WTC11 (cell line): ENCODE results near the gene ZNF814. TPM values are rescaled to one million over a fixed set of nuclear protein-coding genes. Genes with fewer than 3 reads are reported as not detected.
A peak's percentile ranks its signal among the peaks of the same experiment; 100 is the strongest.

ENCODE experiments used
- ATAC-seq: fragments of 200-7000 bp; cut with Tn5 transposase; 2 replicates; pipeline ENCODE4 v1.10.0; 2021; ENCODE audit warnings: mild to moderate bottlenecking, moderate library complexity
- CTCF ChIA-PET: fragments of 300-600 bp; sonication (Branson Sonifier 250); formaldehyde crosslinking; loops from one replicate; lab custom pipeline; 2021; ENCODE audit warnings: antibody characterized with exemption; lab: Charles Lee
- POLR2A ChIA-PET: fragments of 350-600 bp; sonication (Branson Sonifier 250); formaldehyde crosslinking; loops from one replicate; lab custom pipeline; 2021; ENCODE audit warnings: antibody characterized with exemption; lab: Charles Lee
- DNase-seq: peaks from one replicate; pipeline ENCODE4 v3.0.0; 2021; ENCODE audit warnings: low spot score
- H3K27ac Mint-ChIP-seq: 2 replicates; pipeline ENCODE4 v1.8.0; 2021; ENCODE audit warnings: mixed read lengths
- H3K27me3 Mint-ChIP-seq: 2 replicates; pipeline ENCODE4 v1.8.0; 2021; ENCODE audit warnings: low read depth, mild to moderate bottlenecking, moderate library complexity, mixed read lengths
- H3K36me3 Mint-ChIP-seq: 2 replicates; pipeline ENCODE4 v1.8.0; 2021; ENCODE audit warnings: mixed read lengths
- H3K4me1 Mint-ChIP-seq: 2 replicates; pipeline ENCODE4 v1.8.0; 2022; ENCODE audit warnings: mixed read lengths
- H3K4me3 Mint-ChIP-seq: 2 replicates; pipeline ENCODE4 v1.8.0; 2021; ENCODE audit warnings: mild to moderate bottlenecking, moderate library complexity, mixed read lengths
- H3K9me3 Mint-ChIP-seq: 2 replicates; pipeline ENCODE4 v1.8.0; 2021; ENCODE audit warnings: mixed read lengths
- AR ChIP-seq: fragments of 250-450 bp; sonication (Bioruptor Pico); IDR thresholded peaks from 2 replicates; pipeline ENCODE4 v1.9.0; 2021; ENCODE audit warnings: mild to moderate bottlenecking
- ARID4B ChIP-seq: sonication (generic); formaldehyde crosslinking; IDR thresholded peaks from 2 replicates; pipeline ENCODE4 v1.8.0; 2023; ENCODE audit warnings: missing genetic modification reagents, mild to moderate bottlenecking, borderline replicate concordance
- ATF1 ChIP-seq: sonication (generic); formaldehyde crosslinking; IDR thresholded peaks from 2 replicates; pipeline ENCODE4 v1.8.1; 2023; ENCODE audit warnings: mild to moderate bottlenecking, moderate library complexity, missing genetic modification reagents
- ATF6 ChIP-seq: sonication (generic); formaldehyde crosslinking; IDR thresholded peaks from 2 replicates; pipeline ENCODE4 v1.8.1; 2023; ENCODE audit warnings: mild to moderate bottlenecking, missing genetic modification reagents
- CREB1 ChIP-seq: sonication (generic); formaldehyde crosslinking; IDR thresholded peaks from 2 replicates; pipeline ENCODE4 v1.8.0; 2023; ENCODE audit warnings: mild to moderate bottlenecking, missing genetic modification reagents
- E2F1 ChIP-seq: sonication (generic); formaldehyde crosslinking; IDR thresholded peaks from 2 replicates; pipeline ENCODE4 v1.8.0; 2022; ENCODE audit warnings: mild to moderate bottlenecking, missing genetic modification reagents
- E2F4 ChIP-seq: sonication (generic); formaldehyde crosslinking; IDR thresholded peaks from 2 replicates; pipeline ENCODE4 v1.8.1; 2022; ENCODE audit warnings: low read depth, mild to moderate bottlenecking, moderate library complexity, missing genetic modification reagents, borderline replicate concordance
- ELF4 ChIP-seq: sonication (generic); formaldehyde crosslinking; IDR thresholded peaks from 2 replicates; pipeline ENCODE4 v1.8.1; 2022; ENCODE audit warnings: low read depth, mild to moderate bottlenecking, moderate library complexity, missing genetic modification reagents
- FOXP1 ChIP-seq: sonication (generic); formaldehyde crosslinking; IDR thresholded peaks from 2 replicates; pipeline ENCODE4 v1.8.0; 2022; ENCODE audit warnings: missing genetic modification reagents, mild to moderate bottlenecking, moderate library complexity, borderline replicate concordance
- IRF1 ChIP-seq: sonication (generic); formaldehyde crosslinking; IDR thresholded peaks from 2 replicates; pipeline ENCODE4 v1.8.0; 2023; ENCODE audit warnings: missing genetic modification reagents
- JAZF1 ChIP-seq: fragments of 250-450 bp; sonication (Bioruptor Pico); IDR thresholded peaks from 2 replicates; pipeline ENCODE4 v1.9.0; 2021; ENCODE audit warnings: moderate library complexity, mild to moderate bottlenecking, inconsistent platforms
- JUN ChIP-seq: sonication (generic); formaldehyde crosslinking; IDR thresholded peaks from 2 replicates; pipeline ENCODE4 v1.8.0; 2023; ENCODE audit warnings: mild to moderate bottlenecking, missing genetic modification reagents
- MYBL2 ChIP-seq: sonication (generic); formaldehyde crosslinking; IDR thresholded peaks from 2 replicates; pipeline ENCODE4 v1.8.1; 2023; ENCODE audit warnings: mild to moderate bottlenecking, moderate library complexity, missing genetic modification reagents
- NR1H2 ChIP-seq: sonication (generic); formaldehyde crosslinking; IDR thresholded peaks from 2 replicates; pipeline ENCODE4 v1.9.0; 2021; ENCODE audit warnings: mild to moderate bottlenecking, moderate library complexity, missing genetic modification reagents
- SMAD3 ChIP-seq: sonication (generic); formaldehyde crosslinking; IDR thresholded peaks from 2 replicates; pipeline ENCODE4 v1.8.0; 2022; ENCODE audit warnings: missing genetic modification reagents, mild to moderate bottlenecking, borderline replicate concordance
- SMAD4 ChIP-seq: sonication (generic); formaldehyde crosslinking; IDR thresholded peaks from 2 replicates; pipeline ENCODE4 v1.8.0; 2022; ENCODE audit warnings: mild to moderate bottlenecking, missing genetic modification reagents
- TEAD4 ChIP-seq: sonication (generic); formaldehyde crosslinking; IDR thresholded peaks from 2 replicates; pipeline ENCODE4 v1.8.0; 2022; ENCODE audit warnings: mild to moderate bottlenecking, missing genetic modification reagents
- USF1 ChIP-seq: sonication (generic); formaldehyde crosslinking; IDR thresholded peaks from 2 replicates; pipeline ENCODE4 v1.8.0; 2022; ENCODE audit warnings: mild to moderate bottlenecking, missing genetic modification reagents
- ZNF232 ChIP-seq: sonication (generic); formaldehyde crosslinking; IDR thresholded peaks from 2 replicates; pipeline ENCODE4 v1.8.0; 2022; ENCODE audit warnings: mild to moderate bottlenecking, missing genetic modification reagents
- ZNF317 ChIP-seq: sonication (generic); formaldehyde crosslinking; IDR thresholded peaks from 2 replicates; pipeline ENCODE4 v1.8.1; 2023; ENCODE audit warnings: low read depth, mild to moderate bottlenecking, moderate library complexity, missing genetic modification reagents, borderline replicate concordance
- ZNF396 ChIP-seq: fragments of 250-450 bp; sonication (Bioruptor Pico); IDR thresholded peaks from 2 replicates; pipeline ENCODE4 v1.8.0; 2021; ENCODE audit warnings: mild to moderate bottlenecking, moderate library complexity, borderline replicate concordance
- ZNF423 ChIP-seq: fragments of 250-450 bp; sonication (Bioruptor Pico); IDR thresholded peaks from 2 replicates; pipeline ENCODE4 v2.1.2; 2022; ENCODE audit warnings: mild to moderate bottlenecking, moderate library complexity
- ZSCAN18 ChIP-seq: fragments of 250-450 bp; sonication (Bioruptor Pico); IDR thresholded peaks from 2 replicates; pipeline ENCODE4 v2.1.2; 2022; ENCODE audit warnings: mild to moderate bottlenecking, moderate library complexity
- total RNA-seq: library from RNA; stranded (reverse); gene quantifications from 3 replicates; pipeline ENCODE4 v1.2.3, GENCODE V29; 2021

ZNF814 gene
- total RNA-seq, 1 experiment from 2014 or later = 60.7 TPM

GRCh38 chr19:57830071-57830602, 58.7 kb downstream of the ZNF814 start, which contains the start of gene ZNF587B:
Gene ZNF587B, plus strand, starts transcription at chr19:57830299. Its CDS starts 230 bp downstream, at chr19:57830529.
- H3K27ac Mint-ChIP-seq = peak within 1 kb of the TSS; percentile 98
- POLR2A ChIA-PET = interaction anchor here (1.0 to 1.7 kb wide), 4 partner anchors 11 to 61 kb away, joined by 3 to 10 read pairs (median 6); partner anchors contain the start of genes ZNF552, ZNF586 and ZNF587
- peak within 1 kb of the TSS; percentile 98 for H3K4me3 Mint-ChIP-seq
- peak; percentile 94 for DNase-seq
- H3K27me3 Mint-ChIP-seq = no peaks in the 10 kb centered on the region
- ATAC-seq = peak; percentile 99
- CTCF ChIA-PET = interaction anchor here (0.7 to 1.4 kb wide), 4 partner anchors 11 to 74 kb away, joined by 3 to 10 read pairs (median 6); partner anchors contain the start of gene ZNF552
- H3K36me3 Mint-ChIP-seq = peaks cover 23% of the 10 kb centered on the region
- H3K9me3 Mint-ChIP-seq = no peaks in the 10 kb centered on the region
- H3K4me1 Mint-ChIP-seq = peaks cover 22% of the 10 kb centered on the region
- TF ChIP-seq ATF6 (CRISPR knock-in tag) = no peak
- TF ChIP-seq ARID4B (CRISPR knock-in tag) = no peak; the same call in 1 of the 2 replicates
- no peak for TF ChIP-seq JUN (CRISPR knock-in tag)
- no peak for TF ChIP-seq JAZF1 (CRISPR knock-in tag)
- no peak for TF ChIP-seq TEAD4 (CRISPR knock-in tag)
- TF ChIP-seq ZNF232 (CRISPR knock-in tag) = no peak
- TF ChIP-seq ZSCAN18 (CRISPR knock-in tag) = no peak
- no peak for TF ChIP-seq ATF1
- TF ChIP-seq NR1H2 (CRISPR knock-in tag) = no peak
- no peak for TF ChIP-seq SMAD4
- no peak for TF ChIP-seq ZNF396 (CRISPR knock-in tag)
- 0 out of 2 replicates have a peak, but pooled peaks have one; percentile 51 for TF ChIP-seq SMAD3 (CRISPR knock-in tag)
- TF ChIP-seq AR (CRISPR knock-in tag) = no peak
- TF ChIP-seq FOXP1 (CRISPR knock-in tag) = 0 out of 2 replicates have a peak, but pooled peaks have one; percentile 35
- no peak for TF ChIP-seq ZNF317 (CRISPR knock-in tag)
- TF ChIP-seq E2F1 (CRISPR knock-in tag) = no peak
- no peak for TF ChIP-seq IRF1 (CRISPR knock-in tag)
- peak; percentile 94 for TF ChIP-seq USF1 (CRISPR knock-in tag)
- TF ChIP-seq CREB1 = no peak
- TF ChIP-seq MYBL2 (CRISPR knock-in tag) = 0 out of 2 replicates have a peak, but pooled peaks have one; percentile 51
- TF ChIP-seq ELF4 (CRISPR knock-in tag) = no peak
- TF ChIP-seq E2F4 (CRISPR knock-in tag) = no peak
- no peak for TF ChIP-seq ZNF423
